ENCODE measurements around the gene SLC9A3.
"Not testable (repeated sequence)": the region's sequence is repeated elsewhere in the genome, so short reads cannot be mapped to it uniquely, and the experiment has no call there.

Gene SLC9A3

DNA sequence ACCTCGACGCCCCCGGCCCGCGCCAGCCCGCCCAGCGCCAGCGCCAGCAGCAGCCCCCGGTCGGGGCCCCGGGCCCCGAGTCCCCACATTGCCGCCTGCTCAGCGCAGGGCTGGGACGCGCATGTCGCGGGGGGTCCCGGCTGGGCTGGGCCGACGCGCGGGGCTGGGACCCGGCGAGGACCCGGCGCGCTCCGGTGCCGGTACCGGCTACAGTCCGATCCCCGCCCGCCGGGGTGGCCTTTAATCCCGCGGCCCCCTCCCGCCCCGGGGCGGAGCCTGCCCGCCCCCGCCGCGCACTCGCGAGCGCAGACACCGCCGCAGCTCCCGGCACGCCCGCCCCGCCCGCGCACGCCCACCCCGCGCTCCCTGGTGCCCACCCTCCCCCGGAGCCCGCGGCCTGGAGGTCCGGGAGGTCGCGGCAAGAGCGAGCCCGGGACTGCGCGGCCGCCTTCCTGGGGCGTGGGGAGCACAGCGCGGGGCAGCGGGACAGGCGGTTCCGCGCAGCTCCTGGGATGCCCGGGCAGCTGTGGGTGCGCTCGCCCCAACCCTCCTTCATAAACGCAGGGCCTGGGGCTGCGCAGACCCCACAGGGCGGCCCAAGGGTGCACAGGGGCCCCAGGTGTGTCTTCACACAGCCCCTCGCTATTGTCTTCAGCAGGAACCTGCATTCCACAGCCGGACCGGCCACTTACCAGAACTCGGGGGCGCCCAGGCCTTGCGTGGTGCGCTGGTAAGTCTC, at the start of gene SLC9A3:
TSS of gene SLC9A3 (minus strand) at position 216 of the 739 bp plus-strand sequence.
- no peak for DNase-seq

DNA sequence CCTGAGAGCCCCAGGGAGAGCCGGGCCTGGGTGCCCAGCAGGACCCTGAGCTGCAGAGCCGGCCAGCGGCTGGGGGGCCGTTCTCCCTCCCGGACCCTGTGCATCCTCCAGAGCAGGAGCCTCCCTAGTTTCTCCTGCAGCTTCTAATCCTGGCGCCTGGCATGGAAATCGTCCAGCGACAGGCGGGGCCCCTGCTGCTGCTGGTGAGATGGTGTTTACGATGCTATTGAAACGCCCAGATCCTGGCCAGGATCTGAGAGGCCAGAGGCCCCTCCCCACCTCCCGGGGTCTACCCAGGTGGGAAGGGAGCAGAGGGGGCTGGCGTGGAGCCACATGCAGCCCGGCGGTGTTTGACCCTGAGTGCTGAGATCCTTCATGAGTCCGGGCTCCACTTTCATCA, 49.7 kb upstream of the SLC9A3 start:
- DNase-seq: no peak

- no peak for DNase-seq
Observed at GRCh38 chr5:573206-573605, 49.0 kb upstream of the SLC9A3 start.

GRCh38 chr5:572398-573019, 48.3 kb upstream of the SLC9A3 start:
- no peak for DNase-seq

- no peak for DNase-seq
Observed at GRCh38 chr5:571791-572190, 47.5 kb upstream of the SLC9A3 start.

DNA sequence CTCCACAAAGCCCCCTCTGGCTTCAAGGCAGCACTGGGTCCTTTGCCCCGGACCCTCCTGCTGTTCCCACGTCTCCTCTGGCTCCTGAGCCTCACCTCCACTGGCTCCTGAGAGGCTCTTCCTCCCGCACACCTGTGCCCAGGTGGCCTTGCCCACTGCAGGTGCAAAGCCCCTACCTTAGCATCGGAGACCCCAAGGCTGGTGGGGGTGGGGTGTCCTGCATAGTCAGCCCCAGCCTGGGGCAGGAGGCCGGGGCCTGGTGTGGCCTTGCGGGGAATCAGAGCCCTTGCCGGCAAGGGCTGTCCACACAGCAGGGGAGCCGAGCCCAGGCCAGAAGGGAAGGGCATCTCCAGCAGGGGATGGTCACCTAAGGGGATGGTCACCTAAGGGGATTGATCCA, 46.6 kb upstream of the SLC9A3 start:
- DNase-seq: no peak

- DNase-seq: no peak
Observed at GRCh38 chr5:570446-570845, 46.2 kb upstream of the SLC9A3 start.

GRCh38 chr5:569868-570361, 45.7 kb upstream of the SLC9A3 start:
- DNase-seq: no peak

GRCh38 chr5:569358-569867, 45.2 kb upstream of the SLC9A3 start:
- DNase-seq: no peak

DNA sequence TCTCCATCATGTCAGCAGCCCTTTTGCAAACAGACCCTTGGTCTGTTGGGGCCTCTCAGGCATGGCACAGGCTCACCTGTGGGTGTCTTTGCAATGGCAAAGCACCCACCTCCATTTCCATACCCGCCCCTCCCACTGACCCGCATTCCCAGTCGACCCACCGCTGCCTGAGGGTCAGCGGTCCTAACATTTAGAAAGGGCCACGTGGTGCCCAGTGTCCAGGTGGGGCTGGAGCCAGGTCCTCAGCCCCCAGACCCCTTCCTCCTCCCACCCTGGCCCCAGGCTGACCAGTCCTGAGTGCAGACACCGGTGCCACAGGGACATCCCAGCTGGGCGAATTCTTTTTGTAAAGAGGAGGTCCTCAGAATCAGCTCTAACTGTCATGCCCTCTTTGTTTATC, 44.6 kb upstream of the SLC9A3 start:
- DNase-seq: no peak

- no peak for DNase-seq
Observed at GRCh38 chr5:568061-568781, 44.0 kb upstream of the SLC9A3 start.

GRCh38 chr5:567664-568060, 43.4 kb upstream of the SLC9A3 start:
- DNase-seq: no peak

GRCh38 chr5:566636-567309, 42.5 kb upstream of the SLC9A3 start:
- DNase-seq: no peak

DNA sequence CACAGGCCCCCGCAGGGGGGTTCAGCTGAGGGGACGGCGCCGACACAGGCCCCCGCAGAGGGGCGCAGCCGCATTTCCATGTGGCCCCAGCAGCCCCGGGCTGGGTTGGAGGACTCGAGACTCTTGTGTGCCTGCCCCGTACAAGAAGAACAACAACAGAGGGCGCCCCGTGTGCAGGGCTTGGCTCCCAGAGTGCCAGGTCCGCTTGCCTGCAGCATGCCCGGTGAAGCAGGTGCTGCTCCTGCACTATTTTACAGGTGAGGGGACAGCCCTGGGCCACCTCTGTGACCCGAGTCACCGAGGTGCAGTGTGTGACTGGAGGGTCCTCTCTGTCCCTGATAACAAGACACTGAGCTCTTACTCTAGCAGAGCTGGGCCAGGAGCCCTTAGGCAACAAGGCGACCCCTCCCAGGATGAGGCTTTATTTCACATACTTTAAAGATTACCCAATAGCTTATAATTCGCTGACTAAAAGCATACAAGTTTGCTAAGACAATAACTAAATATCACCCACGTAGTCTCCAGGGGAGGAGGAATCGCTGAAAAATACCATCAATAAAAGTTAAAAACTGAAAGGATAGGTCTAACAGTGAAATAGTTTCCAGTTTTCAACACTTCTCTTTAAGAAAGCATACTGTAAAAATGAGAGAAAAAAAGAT, 41.7 kb upstream of the SLC9A3 start:
- DNase-seq: no peak

GRCh38 chr5:561408-561807, 37.2 kb upstream of the SLC9A3 start:
- no peak for DNase-seq

- DNase-seq: no peak
Observed at GRCh38 chr5:560792-561166, 36.5 kb upstream of the SLC9A3 start.

GRCh38 chr5:558871-559503, 34.7 kb upstream of the SLC9A3 start:
- no peak for DNase-seq

DNA sequence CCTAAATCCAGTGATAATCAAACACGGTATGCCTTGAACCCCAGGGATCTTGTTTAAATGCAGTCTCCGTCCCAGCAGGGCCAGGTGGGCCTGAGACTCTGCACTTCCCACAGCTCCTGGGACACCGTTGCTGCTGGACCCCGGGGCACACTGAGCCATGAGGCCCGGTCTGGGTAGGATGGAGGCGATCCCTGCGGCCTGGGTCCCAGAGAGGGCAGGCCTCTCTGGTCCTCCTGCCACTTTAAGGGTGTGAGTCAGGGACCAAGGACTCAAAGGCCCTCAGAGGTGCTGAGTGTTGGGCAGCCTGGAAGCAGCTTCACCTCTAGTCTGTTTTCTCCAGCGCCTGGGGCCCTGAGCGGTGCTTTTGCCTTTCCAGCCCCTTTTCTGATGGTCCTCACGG, 34.1 kb upstream of the SLC9A3 start:
- DNase-seq: no peak

GRCh38 chr5:557917-558316, 33.7 kb upstream of the SLC9A3 start:
- not testable (repeated sequence) for DNase-seq

DNA sequence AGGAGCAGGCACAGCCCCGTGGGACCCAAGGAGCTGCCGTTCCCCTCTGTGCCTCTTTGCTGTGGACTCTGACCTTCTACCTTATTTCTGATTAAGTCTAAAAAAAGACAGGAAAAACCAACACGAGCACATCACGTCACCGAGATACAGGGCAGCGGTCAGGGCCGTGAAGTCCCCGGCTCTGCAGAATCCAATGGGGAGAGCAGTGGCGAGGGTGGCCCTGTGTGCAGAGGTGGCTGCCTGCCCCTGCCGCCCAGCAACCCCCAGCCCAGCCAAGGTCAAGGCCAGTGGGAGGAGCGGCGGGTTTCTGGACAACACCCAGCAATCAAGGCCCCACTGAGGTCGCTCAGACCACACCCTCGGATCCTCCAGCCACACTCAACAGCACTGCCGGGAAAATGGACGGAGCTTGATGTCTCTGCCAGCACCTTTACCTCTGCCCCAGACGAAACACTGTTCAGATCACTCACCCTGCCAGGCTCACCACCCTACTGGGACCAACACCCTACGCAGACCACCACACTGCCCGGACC, 32.7 kb upstream of the SLC9A3 start:
- no peak for DNase-seq

Measured in anterior cingulate cortex (tissue), 58 donors.